Stomach (tissue), 9 donors: ENCODE measurements around the gene OBP2A. TPM values are rescaled to one million over a fixed set of nuclear protein-coding genes. Genes with fewer than 3 reads are reported as not detected.
A peak's percentile ranks its signal among the peaks of the same experiment; 100 is the strongest.

Experiments
- DNase-seq, 2 donors: peaks; one replicate each; pipeline versions ENCODE4 v3.0.0 to v3.0.0-alpha.2; 2013 to 2019
- H3K27ac ChIP-seq, 5 donors: fragments of 200-600 bp in 4 of 5; sonication (generic) in 4 of 5; one replicate each; pipeline ENCODE4 v1.5.1; 2013 to 2019; ENCODE audit warnings: mild to moderate bottlenecking in 1 of 5, moderate library complexity in 1 of 5
- H3K27me3 ChIP-seq, 3 donors: fragments of 200-600 bp; sonication (generic); one replicate each; pipeline ENCODE4 v1.5.1; 2017 to 2019; ENCODE audit warnings: mixed run types in 1 of 3
- H3K36me3 ChIP-seq, 4 donors: fragments of 200-600 bp; sonication (generic); 1 replicate in 3 of 4; 2 replicates in 1 of 4; pipeline ENCODE4 v1.5.1; 2016 to 2019
- H3K4me1 ChIP-seq, 4 donors: fragments of 200-600 bp; sonication (generic); one replicate each; pipeline ENCODE4 v1.5.1; 2016 to 2019
- H3K4me3 ChIP-seq, 4 donors: fragments of 200-600 bp; sonication (generic) in 3 of 4; one replicate each; pipeline ENCODE4 v1.5.1; 2016 to 2019; ENCODE audit warnings: mild to moderate bottlenecking in 1 of 4
- H3K9me3 ChIP-seq, 4 donors: fragments of 200-600 bp; sonication (generic); one replicate each; pipeline ENCODE4 v1.5.1; 2016 to 2019
- EP300 ChIP-seq: sonication (generic); formaldehyde crosslinking; IDR thresholded peaks from one replicate; pipeline ENCODE4 v1.6.1; 2017; ENCODE audit warnings: antibody characterized with exemption
- POLR2A ChIP-seq, 4 donors: fragments of 450-650 bp; IDR thresholded peaks; one replicate each; pipeline ENCODE4 v1.6.1; 2016; ENCODE audit warnings: antibody characterized with exemption in 4 of 4, control low read depth in 2 of 4, mild to moderate bottlenecking in 1 of 4, moderate library complexity in 1 of 4
- POLR2AphosphoS5 ChIP-seq, 3 donors: sonication (generic); formaldehyde crosslinking; IDR thresholded peaks; one replicate each; pipeline ENCODE4 v1.6.1; 2016; ENCODE audit warnings: antibody characterized with exemption in 3 of 3
- WGBS, 5 donors: extraction: QIAGEN DNeasy Blood & Tissue Kit in 3 of 5; methylation state at CpG; one replicate each; pipeline versions ENCODE4 v1.1.5 to v1.1.7; 2013 to 2018; 5-methylcytosine and 5-hydroxymethylcytosine counted together
- intact Hi-C: fragments of 100-400 bp; cut with DNase I; formaldehyde crosslinking; loops from one replicate; pipeline ENCODE4 v1.15.1; 2023; ENCODE audit warnings: low total_unique reads
- polyA plus RNA-seq, 3 donors: library from polyadenylated mRNA; stranded (reverse); fragments of 200-250 nt; gene quantifications; one replicate each; pipeline ENCODE4 v1.2.3, GENCODE V29; 2013
- total RNA-seq, 5 donors: library from RNA; depleted of rRNA; stranded (reverse); fragments of >200 nt; gene quantifications; one replicate each; pipeline versions ENCODE4 v1.1.0 to v1.2.3, GENCODE V29; 2014 to 2016
- TF ChIP-seq, protein P1 (sequence below), 7 experiments: fragments of 450-650 bp in 4 of 7; fragments of 200-600 bp in 3 of 7; sonication (generic) in 3 of 7; IDR thresholded peaks; one replicate each; pipeline ENCODE4 v1.5.1; 2016 to 2019; ENCODE audit warnings: antibody characterized with exemption in 7 of 7, control low read depth in 2 of 7, mild to moderate bottlenecking in 1 of 7
- donor health status: healthy with polysubstance abuse.
- donor health status: Bipolar disorder and iron deficiency.
- donor health status: healthy.

The OBP2A gene
- total and polyA plus RNA-seq, 8 donors: not detected

DNA sequence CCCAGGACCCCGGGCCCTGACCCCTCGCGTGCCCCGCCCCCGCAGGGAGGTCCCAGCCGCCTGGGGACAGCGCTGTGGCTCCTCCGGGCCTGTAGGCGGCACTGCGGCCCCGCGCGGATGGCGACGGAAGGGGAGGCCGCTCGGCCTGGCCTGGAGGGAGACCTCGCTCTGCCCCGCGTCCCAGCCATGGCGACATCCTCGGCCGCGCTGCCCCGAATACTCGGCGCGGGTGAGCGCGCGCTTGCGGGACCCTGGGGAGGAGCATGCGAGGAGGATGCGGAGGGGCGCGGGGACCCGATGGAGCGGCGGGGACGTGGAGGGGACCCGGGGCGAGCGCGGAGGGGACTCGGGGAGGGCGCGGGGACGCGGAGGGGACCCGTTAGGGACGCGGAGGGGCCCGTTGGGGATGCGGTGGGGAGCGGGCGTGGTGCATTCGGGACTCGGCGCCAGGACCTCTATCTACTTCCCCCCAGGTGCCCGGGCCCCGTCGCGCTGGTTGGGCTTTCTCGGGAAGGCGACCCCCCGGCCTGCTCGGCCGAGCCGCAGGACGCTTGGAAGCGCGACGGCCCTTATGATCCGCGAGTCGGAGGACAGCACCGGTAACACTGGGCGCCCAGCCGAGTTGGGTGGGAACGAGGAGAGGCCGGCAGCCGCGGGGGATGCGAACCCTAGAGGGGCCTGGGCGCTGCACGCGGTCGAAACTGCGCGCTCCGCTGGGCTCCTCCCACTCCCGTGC, 45.2 kb upstream of the OBP2A start, which contains the start of gene MRPS2:
MRPS2 (plus strand) TSS at position 158 of the 736 bp plus-strand sequence; CDS start at position 187, 29 bp downstream.
- DNase-seq: peak; percentile 89 to 97
- WGBS, 5 donors: 0 to 1% (median 1%) methylated on average over 42 to 92 of the region's 92 CpGs
- Histone ChIP-seq H3K9me3 (no peaks in the 10 kb centered on the region), H3K4me3 (peak within 1 kb of the TSS; percentile 93 to 99 (median 98)), H3K27ac (peak within 1 kb of the TSS; percentile 83 to 91 (median 85)), H3K27me3 (no peaks in the 10 kb centered on the region), H3K36me3 (peaks cover 25 to 41% (median 37%) of the 10 kb centered on the region in 4 donors), H3K4me1 (peaks cover 19 to 51% (median 39%) of the 10 kb centered on the region in 4 donors)
- intact Hi-C loops: no loop called here
- TF ChIP-seq POLR2A (IDR thresholded peaks at IDR 0.05) (no peak), EP300 (no peak), POLR2AphosphoS5 (IDR thresholded peaks at IDR 0.05) (peak; percentile 50 to 79 (median 69))
- TF ChIP-seq, protein P1, sequence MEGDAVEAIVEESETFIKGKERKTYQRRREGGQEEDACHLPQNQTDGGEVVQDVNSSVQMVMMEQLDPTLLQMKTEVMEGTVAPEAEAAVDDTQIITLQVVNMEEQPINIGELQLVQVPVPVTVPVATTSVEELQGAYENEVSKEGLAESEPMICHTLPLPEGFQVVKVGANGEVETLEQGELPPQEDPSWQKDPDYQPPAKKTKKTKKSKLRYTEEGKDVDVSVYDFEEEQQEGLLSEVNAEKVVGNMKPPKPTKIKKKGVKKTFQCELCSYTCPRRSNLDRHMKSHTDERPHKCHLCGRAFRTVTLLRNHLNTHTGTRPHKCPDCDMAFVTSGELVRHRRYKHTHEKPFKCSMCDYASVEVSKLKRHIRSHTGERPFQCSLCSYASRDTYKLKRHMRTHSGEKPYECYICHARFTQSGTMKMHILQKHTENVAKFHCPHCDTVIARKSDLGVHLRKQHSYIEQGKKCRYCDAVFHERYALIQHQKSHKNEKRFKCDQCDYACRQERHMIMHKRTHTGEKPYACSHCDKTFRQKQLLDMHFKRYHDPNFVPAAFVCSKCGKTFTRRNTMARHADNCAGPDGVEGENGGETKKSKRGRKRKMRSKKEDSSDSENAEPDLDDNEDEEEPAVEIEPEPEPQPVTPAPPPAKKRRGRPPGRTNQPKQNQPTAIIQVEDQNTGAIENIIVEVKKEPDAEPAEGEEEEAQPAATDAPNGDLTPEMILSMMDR (IDR thresholded peaks at IDR 0.05): peak in 5 of 7 experiments; percentile 72 to 91 (median 78)

DNA sequence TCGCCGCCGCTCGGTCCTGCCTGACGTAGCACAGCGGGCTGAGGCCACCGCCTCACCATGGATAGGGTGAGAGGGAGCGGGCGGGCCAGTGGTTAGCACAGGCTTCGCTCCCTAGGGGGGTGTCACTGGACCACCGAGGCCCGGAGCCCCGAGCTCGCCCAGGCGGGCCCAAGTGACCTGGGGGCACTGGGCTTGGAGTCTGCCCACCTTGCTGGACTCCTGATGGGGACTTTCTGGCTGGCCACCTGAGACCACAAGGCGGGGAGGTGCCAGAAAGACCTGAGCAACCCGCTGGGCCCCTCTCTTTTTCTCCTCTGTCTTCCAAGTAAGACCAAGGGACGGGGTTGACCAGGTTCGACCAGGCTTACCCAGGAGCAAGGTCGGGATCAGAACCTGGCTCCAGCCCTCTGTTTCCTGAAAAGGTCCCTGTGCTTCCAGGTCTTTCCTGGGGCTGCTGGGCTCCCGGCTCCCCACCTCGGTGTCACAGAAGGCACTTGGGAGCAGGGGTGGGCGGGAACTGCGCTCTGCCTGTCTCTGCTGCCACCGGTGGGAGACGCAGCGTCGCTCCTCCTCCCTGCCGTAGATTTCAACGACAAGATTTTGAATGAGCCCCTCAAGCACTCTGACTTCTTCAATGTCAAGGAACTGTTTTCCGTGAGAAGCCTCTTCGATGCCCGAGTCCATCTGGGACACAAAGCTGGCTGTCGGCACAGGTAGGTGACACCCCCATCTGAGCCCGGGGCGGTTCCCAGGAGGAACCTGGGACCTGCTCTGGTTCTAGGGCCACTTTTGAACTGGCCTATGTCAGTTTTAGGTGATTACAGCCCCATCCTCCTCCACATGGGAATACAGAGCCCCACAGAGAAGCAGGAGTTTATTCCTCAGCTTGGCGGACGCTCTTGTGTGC, 44.4 kb upstream of the OBP2A start:
- TF ChIP-seq, protein P1 (IDR thresholded peaks at IDR 0.05): no peak
- TF ChIP-seq POLR2AphosphoS5 (IDR thresholded peaks at IDR 0.05): no peak
- TF ChIP-seq EP300: no peak
- TF ChIP-seq POLR2A (IDR thresholded peaks at IDR 0.05): no peak
- Histone ChIP-seq H3K36me3 (peaks cover 25 to 43% (median 37%) of the 10 kb centered on the region in 4 donors), H3K27me3 (no peaks in the 10 kb centered on the region), H3K27ac (peak overlapping the region; percentile 83 to 91 (median 85)), H3K9me3 (no peaks in the 10 kb centered on the region), H3K4me1 (peaks cover 19 to 51% (median 39%) of the 10 kb centered on the region in 4 donors), H3K4me3 (peak overlapping the region; percentile 93 to 99 (median 98))
- 40 to 61% (median 43%) methylated on average over 24 to 38 of the region's 38 CpGs for WGBS, 5 donors
- intact Hi-C loops: no loop called here
- peak in 1 of 2 donors; percentile 59 for DNase-seq

- peak overlapping the region in 2 of 4 donors; percentile 98 to 99 for H3K4me3 ChIP-seq
- no peak overlapping the region for H3K27ac ChIP-seq
- no peak for TF ChIP-seq POLR2A (IDR thresholded peaks at IDR 0.05)
- TF ChIP-seq, protein P1 (IDR thresholded peaks at IDR 0.05): no peak
- TF ChIP-seq EP300: no peak
- TF ChIP-seq POLR2AphosphoS5 (IDR thresholded peaks at IDR 0.05): no peak
- peaks cover 19 to 51% (median 39%) of the 10 kb centered on the region in 4 donors for H3K4me1 ChIP-seq
- H3K9me3 ChIP-seq: no peaks in the 10 kb centered on the region
- H3K27me3 ChIP-seq: no peaks in the 10 kb centered on the region
- peaks cover 25 to 43% (median 37%) of the 10 kb centered on the region in 4 donors for H3K36me3 ChIP-seq
- no peak for DNase-seq
- WGBS, 5 donors: 82 to 89% (median 86%) methylated on average over 15 of the region's 15 CpGs
- intact Hi-C loops: no loop called here
Observed at GRCh38 chr9:135502168-135502872, 43.6 kb upstream of the OBP2A start.
